GM12878 (cell line): Measurements from ENCODE around the gene CCDC32. TPM values are rescaled to one million over a fixed set of nuclear protein-coding genes. Genes with fewer than 3 reads are reported as not detected.
A peak's percentile ranks its signal among the peaks of the same experiment; 100 is the strongest.

Experiments
- BACH1 ChIP-seq: fragments of 450-650 bp; IDR thresholded peaks from 2 replicates; pipeline ENCODE4 v1.6.1; 2017; ENCODE audit warnings: mild to moderate bottlenecking, borderline replicate concordance
- CBFB ChIP-seq: IDR thresholded peaks from 2 replicates; pipeline ENCODE4 v1.6.1; 2016; ENCODE audit warnings: antibody characterized with exemption, low read depth
- CHD2 ChIP-seq: IDR thresholded peaks from 2 replicates; pipeline ENCODE4 v1.6.1; 2011; ENCODE audit warnings: low read depth, low read length, improper control_type of control experiment, borderline replicate concordance
- CREB1 ChIP-seq: IDR thresholded peaks from 2 replicates; pipeline ENCODE4 v1.6.1; 2012; ENCODE audit warnings: low read depth, mild to moderate bottlenecking, inconsistent platforms
- ETV6 ChIP-seq, 2 experiments: fragments of 450-650 bp in 1 of 2; IDR thresholded peaks in 1 of 2; conservative IDR thresholded peaks in 1 of 2; 2 replicates each; pipeline ENCODE4 v1.6.1; 2014; ENCODE audit warnings: antibody characterized with exemption in 1 of 2, borderline replicate concordance in 1 of 2, low read depth in 1 of 2, mild to moderate bottlenecking in 1 of 2, moderate library complexity in 1 of 2
- HCFC1 ChIP-seq: fragments of 150-350 bp; IDR thresholded peaks from 2 replicates; pipeline ENCODE4 v1.6.1; 2014; ENCODE audit warnings: low read length
- HDGF ChIP-seq: fragments of 450-650 bp; IDR thresholded peaks from 2 replicates; pipeline ENCODE4 v1.6.1; 2016; ENCODE audit warnings: antibody characterized with exemption
- MLLT1 ChIP-seq: fragments of 450-650 bp; IDR thresholded peaks from 2 replicates; pipeline ENCODE4 v1.6.1; 2016; ENCODE audit warnings: mild to moderate bottlenecking
- MYB ChIP-seq: fragments of 150-350 bp; IDR thresholded peaks from 2 replicates; pipeline ENCODE4 v1.6.1; 2014; ENCODE audit warnings: mild to moderate bottlenecking, low read depth, low read length, borderline replicate concordance
- POLR2AphosphoS2 ChIP-seq: IDR thresholded peaks from 2 replicates; pipeline ENCODE4 v1.6.1; 2011; ENCODE audit warnings: low read depth, mild to moderate bottlenecking, low read length, improper control_type of control experiment, moderate library complexity
- RAD21 ChIP-seq: IDR thresholded peaks from 2 replicates; pipeline ENCODE4 v1.6.1; 2011; ENCODE audit warnings: mild to moderate bottlenecking, low read depth, low read length, moderate library complexity; ENCODE audit not compliant: insufficient read depth
- RB1 ChIP-seq: fragments of 450-650 bp; formaldehyde crosslinking; IDR thresholded peaks from 2 replicates; pipeline ENCODE4 v1.6.1; 2017; ENCODE audit warnings: mild to moderate bottlenecking, borderline replicate concordance
- RELA ChIP-seq: fragments of 450-650 bp; IDR thresholded peaks from 2 replicates; pipeline ENCODE4 v1.8.0; 2014; ENCODE audit warnings: borderline replicate concordance; ENCODE audit not compliant: partially characterized antibody
- RELB ChIP-seq: fragments of 450-650 bp; IDR thresholded peaks from 2 replicates; pipeline ENCODE4 v1.6.1; 2017; ENCODE audit warnings: low read depth, mild to moderate bottlenecking, moderate library complexity
- SP1 ChIP-seq: IDR thresholded peaks from one replicate; pipeline ENCODE4 v1.6.1; 2011; ENCODE audit warnings: low read depth, low read length
- YY1 ChIP-seq: IDR thresholded peaks from 2 replicates; pipeline ENCODE4 v1.6.1; 2011; ENCODE audit warnings: low read depth, mild to moderate bottlenecking, low read length
- ZNF274 ChIP-seq: IDR thresholded peaks from one replicate; pipeline ENCODE4 v1.8.0; 2011; ENCODE audit not compliant: insufficient read length, insufficient read depth
- ZNF687 ChIP-seq: fragments of 450-650 bp; IDR thresholded peaks from 2 replicates; pipeline ENCODE4 v1.6.1; 2017; ENCODE audit warnings: mild to moderate bottlenecking, moderate library complexity
- polyA plus RNA-seq, 11 experiments: library from polyadenylated mRNA; depleted of rRNA in 4 of 11; unstranded in 6 of 11; stranded (reverse) in 5 of 11; fragments of >200 nt; fragmentation: Nextera tagmentation in 4 of 11; fragmentation: Illumina TruSeq in 1 of 11; extraction: Ambion mirVana in 4 of 11; extraction: Trizol in 1 of 11; gene quantifications; 1 replicate in 1 of 11; 2 replicates in 10 of 11; pipeline versions ENCODE4 v1.2.1 to v1.2.3, GENCODE V29; 2011 to 2016; ENCODE audit warnings: inconsistent platforms in 2 of 11, missing spikeins in 2 of 11, low read depth in 1 of 11
- total RNA-seq, 4 experiments: library from RNA; depleted of rRNA in 3 of 4; stranded (reverse); fragments of >200 nt in 3 of 4; fragmentation: Illumina TruSeq in 1 of 4; extraction: Trizol in 1 of 4; gene quantifications; 2 replicates each; pipeline versions ENCODE4 v1.2.1 to v1.2.3, GENCODE V29; 2013 to 2021
- TF ChIP-seq, protein P1 (sequence below): IDR thresholded peaks from 2 replicates; pipeline ENCODE4 v1.6.1; 2012; ENCODE audit warnings: mild to moderate bottlenecking, low read depth, low read length

CCDC32 gene
- total and polyA plus RNA-seq, 10 of the 15 experiments (the other 5 are each of a cell fraction or from before 2014, with no cell fraction given), result 30.2 to 74.3 (median 46.5) TPM

DNA sequence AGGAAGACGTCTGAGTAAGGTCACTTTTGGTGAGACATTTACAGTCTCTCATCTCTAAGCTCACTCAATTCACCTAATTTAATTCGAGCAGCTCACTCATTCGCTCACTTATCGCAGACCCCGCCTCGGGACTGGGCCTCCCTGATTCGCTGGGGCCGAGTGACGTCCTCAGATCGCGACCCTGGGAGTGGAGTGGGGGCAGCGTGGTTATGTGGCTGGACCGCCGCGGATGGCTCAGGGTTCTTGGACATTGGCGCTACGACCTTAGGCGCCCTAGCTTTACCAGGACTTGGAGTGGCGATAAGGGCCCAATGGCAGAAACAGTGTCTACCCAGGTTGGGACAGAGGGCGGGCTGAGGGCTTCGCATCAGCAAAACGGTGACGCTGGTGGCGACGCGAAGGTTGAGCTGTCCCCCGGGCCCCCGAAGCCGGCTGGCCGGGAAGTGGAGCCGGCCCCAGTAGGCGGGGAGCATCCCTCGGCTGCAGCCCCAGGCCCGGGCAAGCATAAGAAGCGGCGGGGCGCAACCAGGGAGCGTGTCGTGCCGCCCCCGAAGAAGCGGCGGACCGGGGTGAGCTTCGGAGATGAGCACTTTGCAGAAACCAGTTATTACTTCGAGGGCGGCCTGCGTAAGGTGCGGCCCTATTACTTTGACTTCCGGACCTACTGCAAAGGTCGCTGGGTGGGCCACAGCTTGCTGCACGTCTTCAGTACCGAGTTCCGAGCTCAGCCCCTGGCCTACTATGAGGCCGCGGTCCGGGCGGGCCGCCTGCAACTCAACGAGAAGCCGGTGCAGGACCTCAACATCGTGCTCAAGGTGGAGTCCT is 4.5 kb upstream of the CCDC32 start, which contains the start of gene RPUSD2 (continued):
- TF ChIP-seq RAD21 (no peak), RB1 (peak; percentile 82; the same call in 1 of the 2 replicates), ZNF687 (no peak), SP1 (peak; percentile 65), HDGF (peak; percentile 50; the same call in 1 of the 2 replicates), ETV6 (conservative IDR thresholded peaks at IDR 0.05 in 1 of 2, IDR thresholded peaks at IDR 0.05 in 1 of 2; ENCODE audit: borderline replicate concordance in 1 of 2, low read depth in 1 of 2) (no peak), CHD2 (peak; percentile 95), CREB1 (peak; percentile 99), RELA (no peak), MYB (no peak), CBFB (peak; percentile 86), RELB (peak; percentile 94), YY1 (peak; percentile 76), POLR2AphosphoS2 (peak; percentile 75; the same call in 1 of the 2 replicates), BACH1 (peak; percentile 61; the same call in 1 of the 2 replicates), MLLT1 (peak; percentile 74), ZNF274 (no peak), HCFC1 (peak; percentile 70)
- TF ChIP-seq, protein P1, sequence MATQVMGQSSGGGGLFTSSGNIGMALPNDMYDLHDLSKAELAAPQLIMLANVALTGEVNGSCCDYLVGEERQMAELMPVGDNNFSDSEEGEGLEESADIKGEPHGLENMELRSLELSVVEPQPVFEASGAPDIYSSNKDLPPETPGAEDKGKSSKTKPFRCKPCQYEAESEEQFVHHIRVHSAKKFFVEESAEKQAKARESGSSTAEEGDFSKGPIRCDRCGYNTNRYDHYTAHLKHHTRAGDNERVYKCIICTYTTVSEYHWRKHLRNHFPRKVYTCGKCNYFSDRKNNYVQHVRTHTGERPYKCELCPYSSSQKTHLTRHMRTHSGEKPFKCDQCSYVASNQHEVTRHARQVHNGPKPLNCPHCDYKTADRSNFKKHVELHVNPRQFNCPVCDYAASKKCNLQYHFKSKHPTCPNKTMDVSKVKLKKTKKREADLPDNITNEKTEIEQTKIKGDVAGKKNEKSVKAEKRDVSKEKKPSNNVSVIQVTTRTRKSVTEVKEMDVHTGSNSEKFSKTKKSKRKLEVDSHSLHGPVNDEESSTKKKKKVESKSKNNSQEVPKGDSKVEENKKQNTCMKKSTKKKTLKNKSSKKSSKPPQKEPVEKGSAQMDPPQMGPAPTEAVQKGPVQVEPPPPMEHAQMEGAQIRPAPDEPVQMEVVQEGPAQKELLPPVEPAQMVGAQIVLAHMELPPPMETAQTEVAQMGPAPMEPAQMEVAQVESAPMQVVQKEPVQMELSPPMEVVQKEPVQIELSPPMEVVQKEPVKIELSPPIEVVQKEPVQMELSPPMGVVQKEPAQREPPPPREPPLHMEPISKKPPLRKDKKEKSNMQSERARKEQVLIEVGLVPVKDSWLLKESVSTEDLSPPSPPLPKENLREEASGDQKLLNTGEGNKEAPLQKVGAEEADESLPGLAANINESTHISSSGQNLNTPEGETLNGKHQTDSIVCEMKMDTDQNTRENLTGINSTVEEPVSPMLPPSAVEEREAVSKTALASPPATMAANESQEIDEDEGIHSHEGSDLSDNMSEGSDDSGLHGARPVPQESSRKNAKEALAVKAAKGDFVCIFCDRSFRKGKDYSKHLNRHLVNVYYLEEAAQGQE, result 0 out of 2 replicates have a peak, but pooled peaks have one; percentile 24
